Gastroesophageal sphincter (tissue), 3 donors: ENCODE measurements around the gene NLRC3.
"Not testable (repeated sequence)": the region's sequence is repeated elsewhere in the genome, so short reads cannot be mapped to it uniquely, and the experiment has no call there.

Experiments
- EP300 ChIP-seq: sonication (generic); formaldehyde crosslinking; IDR thresholded peaks from one replicate; pipeline ENCODE4 v1.6.1; 2017; ENCODE audit warnings: antibody characterized with exemption, mild to moderate bottlenecking
- POLR2A ChIP-seq, 2 donors: fragments of 450-650 bp; IDR thresholded peaks; one replicate each; pipeline ENCODE4 v1.6.1; 2017; ENCODE audit warnings: antibody characterized with exemption in 2 of 2, mild to moderate bottlenecking in 2 of 2, moderate library complexity in 1 of 2
- POLR2AphosphoS5 ChIP-seq: sonication (generic); formaldehyde crosslinking; IDR thresholded peaks from one replicate; pipeline ENCODE4 v1.6.1; 2017; ENCODE audit warnings: antibody characterized with exemption
- TF ChIP-seq, protein P1 (sequence below), 4 experiments: fragments of 200-600 bp in 2 of 4; fragments of 450-650 bp in 2 of 4; sonication (generic) in 1 of 4; IDR thresholded peaks; one replicate each; pipeline ENCODE4 v1.5.1; 2017 to 2019; ENCODE audit warnings: antibody characterized with exemption in 4 of 4, mild to moderate bottlenecking in 2 of 4, moderate library complexity in 2 of 4

DNA sequence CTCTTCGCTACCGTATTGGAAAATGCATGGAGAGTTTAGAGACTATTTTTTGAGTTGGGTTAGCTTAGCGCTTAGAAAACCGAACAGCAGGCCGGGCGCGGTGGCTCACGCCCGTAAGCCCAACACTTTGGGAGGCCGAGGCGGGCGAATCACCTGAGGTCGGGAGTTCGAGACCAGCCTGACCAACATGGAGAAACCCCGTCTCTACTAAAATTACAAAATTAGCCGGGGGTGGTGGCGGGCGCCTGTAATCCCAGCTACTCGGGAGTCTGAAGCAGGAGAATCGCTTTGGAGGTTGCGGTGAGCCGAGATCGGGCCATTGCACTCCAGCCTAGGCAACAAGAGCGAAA is 75.8 kb downstream of the NLRC3 start:
- TF ChIP-seq, protein P1, sequence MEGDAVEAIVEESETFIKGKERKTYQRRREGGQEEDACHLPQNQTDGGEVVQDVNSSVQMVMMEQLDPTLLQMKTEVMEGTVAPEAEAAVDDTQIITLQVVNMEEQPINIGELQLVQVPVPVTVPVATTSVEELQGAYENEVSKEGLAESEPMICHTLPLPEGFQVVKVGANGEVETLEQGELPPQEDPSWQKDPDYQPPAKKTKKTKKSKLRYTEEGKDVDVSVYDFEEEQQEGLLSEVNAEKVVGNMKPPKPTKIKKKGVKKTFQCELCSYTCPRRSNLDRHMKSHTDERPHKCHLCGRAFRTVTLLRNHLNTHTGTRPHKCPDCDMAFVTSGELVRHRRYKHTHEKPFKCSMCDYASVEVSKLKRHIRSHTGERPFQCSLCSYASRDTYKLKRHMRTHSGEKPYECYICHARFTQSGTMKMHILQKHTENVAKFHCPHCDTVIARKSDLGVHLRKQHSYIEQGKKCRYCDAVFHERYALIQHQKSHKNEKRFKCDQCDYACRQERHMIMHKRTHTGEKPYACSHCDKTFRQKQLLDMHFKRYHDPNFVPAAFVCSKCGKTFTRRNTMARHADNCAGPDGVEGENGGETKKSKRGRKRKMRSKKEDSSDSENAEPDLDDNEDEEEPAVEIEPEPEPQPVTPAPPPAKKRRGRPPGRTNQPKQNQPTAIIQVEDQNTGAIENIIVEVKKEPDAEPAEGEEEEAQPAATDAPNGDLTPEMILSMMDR (IDR thresholded peaks at IDR 0.05): not testable (repeated sequence)
- not testable (repeated sequence) for TF ChIP-seq POLR2A (IDR thresholded peaks at IDR 0.05); POLR2AphosphoS5; EP300
